Aorta (tissue), 5 donors: Measurements from ENCODE around the gene STXBP3. TPM values are rescaled to one million over a fixed set of nuclear protein-coding genes. Genes with fewer than 3 reads are reported as not detected.
A peak's percentile ranks its signal among the peaks of the same experiment; 100 is the strongest.

Experiments used
- ATAC-seq: fragments of 200-7000 bp; cut with Tn5 transposase; one replicate; pipeline ENCODE4 v1.9.1; 2022; ENCODE audit warnings: moderate library complexity; ENCODE audit not compliant: low FRiP score
- DNase-seq, 2 donors: peaks; one replicate each; pipeline ENCODE4 v3.0.0-alpha.2; 2020
- H3K27ac ChIP-seq, 2 donors: one replicate each; pipeline ENCODE4 v1.5.1; 2013; ENCODE audit warnings: low read length in 2 of 2, mild to moderate bottlenecking in 2 of 2, moderate library complexity in 2 of 2, control low read depth in 1 of 2, inconsistent platforms in 1 of 2, low read depth in 1 of 2
- H3K27me3 ChIP-seq, 2 donors: one replicate each; pipeline ENCODE4 v1.6.1; 2013; ENCODE audit warnings: control low read depth in 1 of 2, low read length in 1 of 2, mild to moderate bottlenecking in 1 of 2, moderate library complexity in 1 of 2; ENCODE audit not compliant: insufficient read depth in 2 of 2, control insufficient read depth in 1 of 2
- H3K36me3 ChIP-seq, 2 donors: one replicate each; pipeline ENCODE4 v1.6.1; 2013; ENCODE audit warnings: control low read depth in 1 of 2, low read length in 1 of 2, mild to moderate bottlenecking in 1 of 2; ENCODE audit not compliant: insufficient read depth in 2 of 2, control insufficient read depth in 1 of 2
- H3K4me1 ChIP-seq, 2 donors: one replicate each; pipeline ENCODE4 v1.6.1; 2013; ENCODE audit warnings: low read length in 2 of 2, control low read depth in 1 of 2, mild to moderate bottlenecking in 1 of 2, moderate library complexity in 1 of 2; ENCODE audit not compliant: insufficient read depth in 2 of 2, control insufficient read depth in 1 of 2
- H3K4me3 ChIP-seq, 2 donors: one replicate each; pipeline ENCODE4 v1.5.1; 2013; ENCODE audit warnings: low read length in 2 of 2, control low read depth in 1 of 2, mild to moderate bottlenecking in 1 of 2
- H3K9me3 ChIP-seq: one replicate; pipeline ENCODE4 v1.6.1; 2013; ENCODE audit warnings: mild to moderate bottlenecking, low read length; ENCODE audit not compliant: control insufficient read depth
- WGBS, 2 donors: extraction: QIAGEN DNeasy Blood & Tissue Kit; methylation state at CpG; one replicate each; pipeline ENCODE4 v1.1.7; 2013; 5-methylcytosine and 5-hydroxymethylcytosine counted together
- intact Hi-C, 2 donors: fragments of 100-400 bp; cut with DNase I; formaldehyde crosslinking; loops; one replicate each; pipeline versions ENCODE4 v1.14.2 to v1.15.0; 2022
- polyA plus RNA-seq, 2 donors: library from polyadenylated mRNA; stranded (reverse); fragments of 200-250 nt; gene quantifications; one replicate each; pipeline ENCODE4 v1.2.3, GENCODE V29; 2013
- total RNA-seq, 2 donors: library from RNA; stranded (reverse); fragmentation: NEBNext Ultra II Directional; extraction: Animal tissue kit (Norgen Biotek cat#: 25700); gene quantifications; one replicate each; pipeline ENCODE4 v1.2.1, GENCODE V29; 2021
- donor health status: healthy with polysubstance abuse.
- donor health status: Bipolar disorder and iron deficiency.
- donor health status: DM: no; HTN: no; CAD: no.
- donor health status: DM: no; HTN: no; CAD: no.
- donor health status: DM: yes; HTN: yes; CAD: no.

Gene STXBP3
- total and polyA plus RNA-seq, 4 donors, result 33.4 to 67.0 (median 47.0) TPM

DNA sequence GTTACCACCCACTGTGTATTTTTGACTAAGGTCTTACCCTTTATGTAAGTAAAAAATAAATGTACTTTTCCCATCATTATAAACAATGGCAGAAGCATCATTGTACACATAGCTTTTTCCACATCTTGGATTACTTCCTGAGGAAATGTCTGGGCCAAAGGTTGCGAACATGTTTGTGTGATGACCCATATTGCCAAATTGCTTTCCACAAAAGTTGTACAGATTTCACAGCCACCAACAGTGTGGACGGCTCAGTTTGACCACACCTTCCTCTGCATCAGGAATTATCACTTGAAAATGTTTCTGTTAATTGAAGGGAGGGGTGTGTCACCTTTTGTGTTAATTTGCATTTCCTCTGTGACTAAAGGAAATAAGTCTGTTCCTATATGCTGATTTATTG is 84.8 kb downstream of the STXBP3 start:
- Histone ChIP-seq H3K9me3 (no peaks in the 10 kb centered on the region), H3K4me3 (no peak overlapping the region), H3K36me3 (no peaks in the 10 kb centered on the region), H3K27ac (no peak overlapping the region), H3K27me3 (no peaks in the 10 kb centered on the region), H3K4me1 (no peaks in the 10 kb centered on the region)
- no peak for ATAC-seq
- WGBS, 2 donors, result 77 to 89% methylated on average over 2 of the region's 2 CpGs
- no peak for DNase-seq
- intact Hi-C loops, result no loop called here

- ATAC-seq, result no peak
- WGBS, 2 donors, result 95 to 98% methylated on average over 2 of the region's 2 CpGs
- Histone ChIP-seq H3K4me3 (no peak overlapping the region), H3K9me3 (no peaks in the 10 kb centered on the region), H3K36me3 (no peaks in the 10 kb centered on the region), H3K4me1 (no peaks in the 10 kb centered on the region), H3K27me3 (no peaks in the 10 kb centered on the region), H3K27ac (no peak overlapping the region)
- DNase-seq, result no peak
- intact Hi-C loops, result no loop called here
Measured at GRCh38 chr1:108832929-108833328, 86.5 kb downstream of the STXBP3 start.

DNA sequence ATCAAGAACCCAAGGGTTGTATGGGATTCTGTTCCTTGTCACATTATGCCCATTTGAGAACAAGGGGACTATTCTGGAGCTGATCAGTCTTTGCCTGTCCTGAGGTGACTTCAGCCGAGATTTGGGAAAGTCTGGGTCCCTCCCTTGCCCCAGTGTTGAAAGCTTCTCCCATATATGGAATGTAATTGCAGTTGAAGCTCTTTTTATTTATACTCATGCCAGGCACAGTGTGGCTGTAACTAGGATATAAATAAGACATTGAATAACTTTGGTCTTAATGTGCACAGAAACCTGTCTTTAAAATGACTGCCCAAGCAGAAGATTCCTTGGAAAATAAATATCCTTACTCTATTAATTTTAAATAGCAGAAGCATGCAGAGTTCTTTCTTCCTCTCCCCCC is 95.2 kb downstream of the STXBP3 start:
- WGBS, 2 donors, result 0 to 8% methylated on average over 1 of the region's 1 CpG
- ATAC-seq (peak; percentile 69), DNase-seq (no peak)

GRCh38 chr1:108842525-108843181 is 96.2 kb downstream of the STXBP3 start:
- intact Hi-C loops, result no loop called here
- no peak overlapping the region for H3K27ac ChIP-seq

More for the DNA sequence above, 95.2 kb downstream of the STXBP3 start:
- H3K4me3 ChIP-seq, result no peak overlapping the region
- H3K9me3 ChIP-seq, result no peaks in the 10 kb centered on the region
- peaks cover 0 to 2% of the 10 kb centered on the region in 2 donors for H3K4me1 ChIP-seq
- intact Hi-C loops, result no loop called here
- no peaks in the 10 kb centered on the region for H3K27me3 ChIP-seq
- H3K36me3 ChIP-seq, result no peaks in the 10 kb centered on the region
- peak overlapping the region in 1 of 2 donors; percentile 68 for H3K27ac ChIP-seq

DNA sequence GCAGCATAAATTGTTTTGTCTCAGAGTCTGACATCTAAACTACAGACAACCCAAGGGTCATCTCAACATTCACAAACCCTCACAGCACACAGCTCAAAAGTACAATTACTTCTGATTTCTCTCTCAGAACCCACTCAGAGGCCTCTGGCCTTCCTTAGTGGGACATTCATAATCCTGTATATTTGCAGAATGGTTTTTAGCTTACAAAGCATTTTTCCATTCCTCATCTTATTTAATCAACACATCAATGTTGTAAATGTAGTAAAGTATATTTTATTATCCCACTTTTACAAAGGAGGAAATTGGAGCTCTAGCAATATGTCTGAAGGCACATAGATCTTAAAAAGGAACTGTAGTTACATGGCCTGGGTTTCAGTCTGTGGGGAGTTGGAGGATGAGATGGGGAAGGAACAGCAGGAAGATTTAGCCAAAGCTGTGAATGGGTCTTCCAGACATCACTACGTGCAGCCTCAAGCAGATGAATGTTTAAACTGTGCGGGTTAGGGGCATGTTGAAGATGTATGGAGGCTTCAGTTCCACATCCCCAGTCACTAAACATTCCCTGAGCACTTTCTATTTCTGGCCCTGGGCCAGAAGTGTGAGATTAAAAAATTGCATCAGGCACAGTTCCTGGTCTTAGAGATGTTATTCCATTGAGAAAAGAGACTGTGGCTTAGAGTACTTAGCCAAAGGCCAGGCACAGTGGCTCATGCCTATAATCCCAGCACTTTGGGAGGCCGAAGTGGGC is 97.1 kb downstream of the STXBP3 start:
- peaks cover 0 to 2% of the 10 kb centered on the region in 2 donors for H3K4me1 ChIP-seq
- no peaks in the 10 kb centered on the region for H3K9me3 ChIP-seq
- DNase-seq (no peak), ATAC-seq (no peak)
- intact Hi-C loops, result no loop called here
- WGBS, 2 donors, result 69 to 81% methylated on average over 3 of the region's 3 CpGs
- no peaks in the 10 kb centered on the region for H3K36me3 ChIP-seq
- H3K27ac ChIP-seq, result no peak overlapping the region
- no peaks in the 10 kb centered on the region for H3K27me3 ChIP-seq
- no peak overlapping the region for H3K4me3 ChIP-seq

More at GRCh38 chr1:108842525-108843181, 96.2 kb downstream of the STXBP3 start:
- Histone ChIP-seq H3K4me3 (no peak overlapping the region), H3K36me3 (no peaks in the 10 kb centered on the region), H3K27me3 (no peaks in the 10 kb centered on the region), H3K9me3 (no peaks in the 10 kb centered on the region), H3K4me1 (peaks cover 0 to 2% of the 10 kb centered on the region in 2 donors)
- no peak for DNase-seq
- WGBS, 2 donors, result 84 to 85% methylated on average over 3 of the region's 3 CpGs
- ATAC-seq, result no peak

GRCh38 chr1:108845446-108845845 is 99.0 kb downstream of the STXBP3 start:
- WGBS, 2 donors, result 81 to 83% methylated on average over 4 of the region's 4 CpGs
- no peaks in the 10 kb centered on the region for H3K27me3 ChIP-seq
- ATAC-seq, result no peak
- no peaks in the 10 kb centered on the region for H3K36me3 ChIP-seq
- no peak for DNase-seq
- H3K9me3 ChIP-seq, result no peaks in the 10 kb centered on the region
- intact Hi-C loops, result no loop called here
- H3K4me3 ChIP-seq, result no peak overlapping the region
- peaks cover 0 to 2% of the 10 kb centered on the region in 2 donors for H3K4me1 ChIP-seq
- H3K27ac ChIP-seq, result no peak overlapping the region

DNA sequence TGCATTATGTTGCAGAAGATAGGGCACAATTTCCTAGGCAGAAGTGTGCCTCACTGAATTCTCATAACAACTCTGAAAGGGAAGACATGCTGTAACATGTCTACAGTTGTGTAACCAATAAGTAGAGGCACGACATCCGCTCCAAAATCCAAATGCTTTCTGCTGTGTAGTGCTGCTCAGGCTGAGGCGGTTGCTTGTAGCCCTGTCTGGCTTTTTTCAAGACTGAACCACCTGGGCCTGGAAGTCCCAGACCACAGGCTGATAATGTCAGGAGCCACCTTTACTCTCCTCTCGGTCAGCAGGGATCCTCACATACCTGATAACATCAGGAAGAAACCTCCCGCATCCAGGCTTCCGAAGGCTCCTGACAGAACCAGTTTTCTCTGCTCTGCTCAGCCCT is 99.5 kb downstream of the STXBP3 start:
- H3K36me3 ChIP-seq, result no peaks in the 10 kb centered on the region
- no peaks in the 10 kb centered on the region for H3K9me3 ChIP-seq
- no peak for ATAC-seq
- intact Hi-C loops, result no loop called here
- no peak overlapping the region for H3K27ac ChIP-seq
- H3K27me3 ChIP-seq, result no peaks in the 10 kb centered on the region
- H3K4me3 ChIP-seq, result no peak overlapping the region
- 86 to 99% methylated on average over 6 of the region's 6 CpGs for WGBS, 2 donors
- peaks cover 0 to 2% of the 10 kb centered on the region in 2 donors for H3K4me1 ChIP-seq
- no peak for DNase-seq

- H3K9me3 ChIP-seq, result no peaks in the 10 kb centered on the region
- 92 to 94% methylated on average over 1 of the region's 1 CpG for WGBS, 2 donors
- intact Hi-C loops, result no loop called here
- H3K27ac ChIP-seq, result no peak overlapping the region
- H3K36me3 ChIP-seq, result no peaks in the 10 kb centered on the region
- H3K4me1 ChIP-seq, result no peaks in the 10 kb centered on the region
- H3K4me3 ChIP-seq, result no peak overlapping the region
- H3K27me3 ChIP-seq, result no peaks in the 10 kb centered on the region
- DNase-seq, result no peak
- ATAC-seq, result no peak
Measured at GRCh38 chr1:108847494-108847893, 101.0 kb downstream of the STXBP3 start.

- no peak overlapping the region for H3K4me3 ChIP-seq
- no peak overlapping the region for H3K27ac ChIP-seq
- intact Hi-C loops, result no loop called here
- no peaks in the 10 kb centered on the region for H3K27me3 ChIP-seq
- ATAC-seq (no peak), DNase-seq (no peak)
- no peaks in the 10 kb centered on the region for H3K36me3 ChIP-seq
- H3K9me3 ChIP-seq, result no peaks in the 10 kb centered on the region
- H3K4me1 ChIP-seq, result no peaks in the 10 kb centered on the region
Measured at GRCh38 chr1:108848806-108849205, 102.3 kb downstream of the STXBP3 start.
